Activated naive CD4-positive, alpha-beta T cell treated with anti-CD3 and anti-CD28 coated beads for 36 hours (primary cell): Measurements from ENCODE around the gene CAMTA1. TPM values are rescaled to one million over a fixed set of nuclear protein-coding genes. Genes with fewer than 3 reads are reported as not detected.

Experiments
- CTCF ChIA-PET: fragments of 350-600 bp; sonication (Branson Sonifier 250); formaldehyde crosslinking; loops from one replicate; lab custom pipeline; 2021; ENCODE audit warnings: antibody characterized with exemption; lab: Charles Lee
- DNase-seq: peaks from one replicate; pipeline ENCODE4 v3.0.0-alpha.2; 2020
- H3K27ac Mint-ChIP-seq: one replicate; pipeline ENCODE4 v1.8.0; 2021; ENCODE audit warnings: mild to moderate bottlenecking, mixed read lengths
- H3K27me3 Mint-ChIP-seq: one replicate; pipeline ENCODE4 v1.8.0; 2021; ENCODE audit warnings: low read depth, mixed read lengths
- H3K36me3 Mint-ChIP-seq: one replicate; pipeline ENCODE4 v1.8.0; 2021; ENCODE audit warnings: low read depth, mixed read lengths
- H3K4me1 Mint-ChIP-seq: one replicate; pipeline ENCODE4 v1.8.0; 2021; ENCODE audit warnings: low read depth, mixed read lengths
- H3K4me3 Mint-ChIP-seq: one replicate; pipeline ENCODE4 v1.8.0; 2021; ENCODE audit warnings: mild to moderate bottlenecking, moderate library complexity, mixed read lengths
- H3K9me3 Mint-ChIP-seq: one replicate; pipeline ENCODE4 v1.8.0; 2021; ENCODE audit warnings: mixed read lengths
- intact Hi-C: fragments of 100-400 bp; cut with micrococcal nuclease; formaldehyde crosslinking; loops from one replicate; pipeline ENCODE4 v1.15.1; 2023
- total RNA-seq, 2 experiments: library from RNA; stranded (reverse); gene quantifications; one replicate each; pipeline ENCODE4 v1.2.3, GENCODE V29; 2021

CAMTA1 gene
- total RNA-seq, 2 experiments from 2014 or later: 61.5 to 70.9 TPM

- Mint-ChIP-seq H3K9me3 (no peaks in the 10 kb centered on the region), H3K27ac (no peak overlapping the region), H3K36me3 (no peaks in the 10 kb centered on the region), H3K4me1 (no peaks in the 10 kb centered on the region), H3K4me3 (no peak overlapping the region), H3K27me3 (no peaks in the 10 kb centered on the region)
- CTCF ChIA-PET: no interaction called here
- intact Hi-C loops: loop anchor here (10.0 kb wide), 1 partner anchor 87 kb away; no protein-coding TSS in a partner anchor
- no peak for DNase-seq
Measured at GRCh38 chr1:7641587-7642417, 856.5 kb downstream of the CAMTA1 start.

DNA sequence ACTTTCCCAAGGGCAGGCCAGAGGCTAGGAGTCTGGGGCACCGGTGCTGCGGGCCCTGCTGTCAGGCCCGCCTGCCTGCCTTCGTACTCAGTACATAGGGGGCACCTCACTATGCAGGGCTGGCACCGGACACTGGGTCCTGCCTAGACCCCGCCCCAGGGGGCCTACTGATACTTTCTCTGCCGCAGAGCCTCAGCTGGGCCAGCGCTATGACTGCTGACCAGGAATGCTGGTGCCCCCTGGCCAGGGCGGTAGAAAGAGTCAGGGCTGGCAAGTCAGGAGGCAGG is 857.1 kb downstream of the CAMTA1 start:
- Mint-ChIP-seq H3K27me3 (no peaks in the 10 kb centered on the region), H3K27ac (no peak overlapping the region), H3K4me3 (no peak overlapping the region), H3K36me3 (no peaks in the 10 kb centered on the region), H3K9me3 (no peaks in the 10 kb centered on the region), H3K4me1 (no peaks in the 10 kb centered on the region)
- DNase-seq: no peak
- intact Hi-C loops: loop anchor here (10.0 kb wide), 1 partner anchor 88 kb away; no protein-coding TSS in a partner anchor
- CTCF ChIA-PET: no interaction called here

GRCh38 chr1:7642781-7643529 is 857.7 kb downstream of the CAMTA1 start:
- CTCF ChIA-PET: no interaction called here
- H3K4me3 Mint-ChIP-seq: no peak overlapping the region
- no peaks in the 10 kb centered on the region for H3K4me1 Mint-ChIP-seq
- DNase-seq: no peak
- intact Hi-C loops: loop anchor here (10.0 kb wide), 1 partner anchor 88 kb away; no protein-coding TSS in a partner anchor
- no peak overlapping the region for H3K27ac Mint-ChIP-seq
- no peaks in the 10 kb centered on the region for H3K9me3 Mint-ChIP-seq
- H3K27me3 Mint-ChIP-seq: no peaks in the 10 kb centered on the region
- no peaks in the 10 kb centered on the region for H3K36me3 Mint-ChIP-seq

DNA sequence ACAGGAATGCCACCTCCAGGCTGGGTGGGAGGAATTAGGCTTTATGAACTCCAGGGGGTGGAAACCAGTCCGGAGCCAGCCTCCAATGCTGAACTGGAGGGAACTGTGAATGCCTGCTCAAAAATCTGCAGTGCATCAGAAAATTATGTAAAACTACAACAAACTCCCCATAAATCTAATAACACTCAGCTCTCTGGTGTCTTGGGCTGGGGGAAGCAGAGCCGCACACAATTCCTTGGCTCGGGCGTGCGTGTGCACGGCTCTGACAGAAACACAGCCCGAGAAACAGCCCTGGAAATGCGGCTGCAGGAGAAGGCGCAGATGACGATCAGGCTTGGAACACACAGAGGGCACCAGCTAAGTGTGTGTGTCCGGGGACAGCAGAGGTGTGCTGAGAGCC is 858.3 kb downstream of the CAMTA1 start:
- no peak overlapping the region for H3K4me3 Mint-ChIP-seq

DNA sequence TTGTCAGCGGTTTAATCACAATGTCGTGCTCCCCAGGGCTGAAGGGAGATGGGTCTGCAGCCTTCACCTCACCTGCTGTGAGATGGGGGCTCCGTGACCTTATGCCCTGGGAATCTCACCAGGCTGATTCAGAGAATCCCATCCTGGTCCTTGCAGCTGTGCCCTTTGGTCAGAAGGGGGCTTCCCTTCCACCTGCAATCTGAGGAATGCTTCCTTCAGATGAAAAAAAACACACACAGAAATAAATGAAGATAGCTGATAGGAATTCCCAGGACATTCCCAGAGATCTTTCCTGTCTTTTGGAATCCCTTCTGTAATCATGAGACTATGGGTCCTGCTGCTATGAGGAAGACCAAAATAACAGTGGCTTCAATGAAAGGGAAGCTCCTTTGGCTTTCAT is 858.8 kb downstream of the CAMTA1 start:
- CTCF ChIA-PET: no interaction called here
- no peak for DNase-seq
- H3K27me3 Mint-ChIP-seq: no peaks in the 10 kb centered on the region
- no peaks in the 10 kb centered on the region for H3K9me3 Mint-ChIP-seq
- H3K4me3 Mint-ChIP-seq: no peak overlapping the region
- no peaks in the 10 kb centered on the region for H3K36me3 Mint-ChIP-seq
- no peak overlapping the region for H3K27ac Mint-ChIP-seq
- intact Hi-C loops: loop anchor here (10.0 kb wide), 1 partner anchor 89 kb away; no protein-coding TSS in a partner anchor
- H3K4me1 Mint-ChIP-seq: no peaks in the 10 kb centered on the region

More for the DNA sequence above, 858.3 kb downstream of the CAMTA1 start:
- CTCF ChIA-PET: no interaction called here
- Mint-ChIP-seq H3K9me3 (no peaks in the 10 kb centered on the region), H3K27ac (no peak overlapping the region), H3K36me3 (no peaks in the 10 kb centered on the region), H3K4me1 (no peaks in the 10 kb centered on the region), H3K27me3 (no peaks in the 10 kb centered on the region)
- no peak for DNase-seq
- intact Hi-C loops: loop anchor here (10.0 kb wide), 1 partner anchor 89 kb away; no protein-coding TSS in a partner anchor

DNA sequence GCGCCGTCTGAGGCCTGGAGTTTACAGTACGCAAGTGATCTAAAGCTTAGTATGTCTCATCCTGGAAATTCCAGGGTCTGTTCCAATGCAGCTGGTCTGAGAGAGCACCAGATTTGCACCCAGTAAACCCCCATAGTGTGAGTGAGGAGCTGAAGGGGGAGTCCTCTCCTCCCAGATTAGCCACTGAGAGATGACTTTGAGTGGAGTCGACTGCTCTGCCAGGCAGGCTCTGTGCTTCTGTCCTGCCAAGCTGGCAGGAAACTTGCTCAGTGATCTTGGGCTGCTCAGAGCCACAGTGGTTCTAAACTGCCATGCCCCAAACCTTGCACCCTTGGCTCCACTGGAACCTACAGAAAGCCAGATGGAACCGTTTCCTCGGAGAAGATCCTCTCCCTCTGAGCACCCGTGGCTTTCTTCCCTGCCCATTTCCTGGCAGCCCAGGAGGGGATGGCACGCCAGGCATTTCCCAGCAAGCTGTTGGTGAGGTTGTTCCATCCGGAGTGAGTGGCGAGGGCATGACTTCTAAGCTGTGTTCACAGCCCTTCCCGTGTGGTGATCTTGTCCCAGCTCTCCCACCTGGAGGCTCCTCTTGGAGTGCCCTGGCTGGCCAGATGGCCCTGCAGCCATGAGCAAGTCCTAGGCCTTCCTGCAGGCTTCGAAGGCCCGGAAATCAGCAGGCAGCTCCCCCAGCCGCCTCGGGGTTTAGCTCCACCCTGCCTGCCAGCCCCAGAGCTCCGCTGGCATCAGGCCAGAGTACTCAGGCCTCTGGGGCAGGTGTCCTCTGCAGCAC is 859.9 kb downstream of the CAMTA1 start:
- DNase-seq: no peak
- H3K9me3 Mint-ChIP-seq: no peaks in the 10 kb centered on the region
- H3K4me1 Mint-ChIP-seq: no peaks in the 10 kb centered on the region
- intact Hi-C loops: loop anchor here (5.0 to 10.0 kb wide), 3 partner anchors 90 to 923 kb away; no protein-coding TSS in a partner anchor
- no peak overlapping the region for H3K4me3 Mint-ChIP-seq
- no peaks in the 10 kb centered on the region for H3K36me3 Mint-ChIP-seq
- H3K27ac Mint-ChIP-seq: no peak overlapping the region
- CTCF ChIA-PET: interaction anchor here (0.7 kb wide), 1 partner anchor 26 kb away, joined by 3 read pairs; no protein-coding TSS in a partner anchor
- no peaks in the 10 kb centered on the region for H3K27me3 Mint-ChIP-seq

GRCh38 chr1:7645751-7646048 is 860.4 kb downstream of the CAMTA1 start:
- Mint-ChIP-seq H3K27me3 (no peaks in the 10 kb centered on the region), H3K27ac (no peak overlapping the region), H3K9me3 (no peaks in the 10 kb centered on the region), H3K4me3 (no peak overlapping the region), H3K4me1 (no peaks in the 10 kb centered on the region), H3K36me3 (no peaks in the 10 kb centered on the region)
- intact Hi-C loops: loop anchor here (2.0 to 10.0 kb wide), 5 partner anchors 91 to 923 kb away; no protein-coding TSS in a partner anchor
- CTCF ChIA-PET: no interaction called here
- no peak for DNase-seq

DNA sequence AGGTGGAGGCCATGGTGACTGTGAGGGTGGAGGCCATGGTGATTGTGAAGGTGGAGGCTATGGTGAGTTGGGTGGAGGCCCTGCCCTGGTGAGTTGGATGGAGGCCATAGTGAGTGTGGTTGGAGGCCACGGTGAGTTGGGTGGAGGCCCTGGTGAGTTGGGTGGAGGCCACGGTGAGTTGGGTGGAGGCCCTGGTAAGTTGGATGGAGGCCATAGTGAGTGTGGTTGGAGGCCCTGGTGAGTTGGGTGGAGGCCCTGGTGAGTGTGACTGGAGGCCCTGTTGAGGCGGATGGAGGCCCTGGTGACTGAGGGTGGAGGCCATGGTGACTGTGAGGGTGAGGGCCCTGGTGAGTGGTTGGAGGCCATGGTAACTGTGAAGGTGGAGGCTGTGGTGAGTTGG is 860.9 kb downstream of the CAMTA1 start:
- CTCF ChIA-PET: no interaction called here

DNA sequence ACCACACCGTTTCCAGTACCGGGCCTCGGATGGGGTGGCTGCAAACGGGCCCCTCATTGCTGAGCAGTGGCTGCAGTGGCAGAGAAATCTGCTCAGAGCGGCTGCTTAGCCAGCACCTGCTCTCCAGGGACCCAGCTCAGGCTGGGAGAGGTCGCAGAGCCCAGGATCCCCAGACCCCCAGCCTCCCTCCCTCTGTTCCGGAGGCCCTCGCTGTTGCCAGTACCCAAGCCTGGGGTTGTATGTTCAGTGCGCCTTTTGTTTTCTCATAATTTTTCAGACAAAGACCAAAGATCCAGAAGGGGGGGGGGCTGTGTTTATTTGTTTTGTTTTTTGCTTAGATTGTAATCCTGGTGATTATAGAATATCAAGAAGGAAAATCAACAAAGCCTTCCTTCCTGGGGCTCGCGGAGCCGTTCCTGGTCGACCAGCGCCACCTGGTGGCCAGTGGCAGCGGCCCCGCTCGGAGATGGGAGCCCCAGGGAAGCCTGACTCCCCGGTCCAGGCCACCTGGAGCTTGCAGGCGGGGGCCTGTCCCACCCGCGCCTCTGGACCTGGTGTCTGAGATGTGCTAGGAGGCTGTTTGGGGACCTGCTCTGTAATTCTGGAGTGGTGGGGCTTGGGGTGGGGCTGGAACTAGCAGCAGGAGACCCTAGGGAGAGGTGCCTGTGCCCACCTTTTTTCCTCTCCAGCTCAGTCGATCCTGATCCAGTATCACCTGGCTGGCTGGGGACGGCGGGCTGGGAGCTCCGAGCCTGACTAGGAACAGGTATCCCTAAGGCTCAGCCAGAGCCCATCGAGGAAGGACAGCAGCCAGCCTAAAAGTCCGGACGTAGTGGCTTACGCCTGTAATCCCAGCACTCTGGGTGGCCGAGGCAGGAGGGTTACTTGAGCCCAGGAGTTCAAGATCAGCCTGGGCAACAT is 862.0 kb downstream of the CAMTA1 start:
- CTCF ChIA-PET: interaction anchor here (0.6 to 2.5 kb wide), 15 partner anchors 9 to 1897 kb away, joined by 3 to 6 read pairs (median 4); no protein-coding TSS in a partner anchor
- H3K27ac Mint-ChIP-seq: no peak overlapping the region

More for the DNA sequence above, 860.9 kb downstream of the CAMTA1 start:
- no peaks in the 10 kb centered on the region for H3K36me3 Mint-ChIP-seq
- H3K27me3 Mint-ChIP-seq: no peaks in the 10 kb centered on the region
- no peaks in the 10 kb centered on the region for H3K4me1 Mint-ChIP-seq
- no peak for DNase-seq
- no peak overlapping the region for H3K27ac Mint-ChIP-seq
- intact Hi-C loops: loop anchor here (2.0 to 10.0 kb wide), 5 partner anchors 91 to 924 kb away; no protein-coding TSS in a partner anchor
- no peaks in the 10 kb centered on the region for H3K9me3 Mint-ChIP-seq
- no peak overlapping the region for H3K4me3 Mint-ChIP-seq

DNA sequence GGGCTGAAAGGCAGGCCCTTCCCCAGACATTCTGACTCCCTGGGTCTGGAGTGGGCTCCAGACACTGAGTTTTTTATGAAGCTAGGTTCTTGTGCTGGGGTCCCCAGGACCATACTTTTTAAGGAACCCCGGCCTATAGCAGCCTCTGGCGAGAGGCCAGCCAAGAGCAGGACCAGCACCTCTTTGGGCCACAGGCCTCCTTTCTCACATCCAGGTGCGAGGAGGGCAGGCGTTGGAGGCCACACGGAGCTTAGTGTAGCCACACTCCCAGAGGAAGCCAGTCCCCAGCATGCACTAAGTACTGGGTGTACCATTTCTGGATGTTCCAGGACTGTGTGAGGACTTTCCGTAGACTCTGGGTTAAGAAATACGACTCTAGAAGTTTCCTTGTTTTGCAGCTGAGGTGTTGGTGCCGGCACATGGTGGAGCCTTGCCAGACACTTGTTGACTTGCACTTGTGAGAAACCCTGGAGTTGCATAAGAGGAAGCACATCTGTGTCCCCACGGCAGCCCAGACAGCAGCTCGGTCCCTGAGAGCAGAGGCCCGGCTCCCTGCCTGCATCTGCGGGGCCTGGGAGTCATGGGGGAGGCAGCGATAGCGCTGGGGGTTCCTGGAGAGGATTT is 863.6 kb downstream of the CAMTA1 start:
- H3K27me3 Mint-ChIP-seq: no peaks in the 10 kb centered on the region

More for the DNA sequence above, 862.0 kb downstream of the CAMTA1 start:
- no peaks in the 10 kb centered on the region for H3K27me3 Mint-ChIP-seq
- H3K4me3 Mint-ChIP-seq: no peak overlapping the region
- H3K9me3 Mint-ChIP-seq: no peaks in the 10 kb centered on the region
- intact Hi-C loops: loop anchor here (2.0 to 10.0 kb wide), 5 partner anchors 92 to 925 kb away; no protein-coding TSS in a partner anchor
- H3K36me3 Mint-ChIP-seq: no peaks in the 10 kb centered on the region
- peak; percentile 76 for DNase-seq
- no peaks in the 10 kb centered on the region for H3K4me1 Mint-ChIP-seq

GRCh38 chr1:7650801-7651200 is 865.5 kb downstream of the CAMTA1 start:
- intact Hi-C loops: no loop called here
- Mint-ChIP-seq H3K27me3 (no peaks in the 10 kb centered on the region), H3K4me3 (no peak overlapping the region), H3K4me1 (no peaks in the 10 kb centered on the region), H3K36me3 (no peaks in the 10 kb centered on the region), H3K27ac (no peak overlapping the region), H3K9me3 (no peaks in the 10 kb centered on the region)
- CTCF ChIA-PET: no interaction called here
- DNase-seq: no peak

More for the DNA sequence above, 863.6 kb downstream of the CAMTA1 start:
- no peaks in the 10 kb centered on the region for H3K9me3 Mint-ChIP-seq
- no peaks in the 10 kb centered on the region for H3K4me1 Mint-ChIP-seq
- intact Hi-C loops: loop anchor here (5.0 to 10.0 kb wide), 3 partner anchors 94 to 927 kb away; no protein-coding TSS in a partner anchor
- H3K4me3 Mint-ChIP-seq: no peak overlapping the region
- H3K27ac Mint-ChIP-seq: no peak overlapping the region
- no peak for DNase-seq
- CTCF ChIA-PET: interaction anchor here (0.5 to 2.5 kb wide), 5 partner anchors 65 to 1740 kb away, joined by 3 to 6 read pairs (median 4); no protein-coding TSS in a partner anchor
- no peaks in the 10 kb centered on the region for H3K36me3 Mint-ChIP-seq
